H4 (cell line): ENCODE data around the gene EXOSC5. TPM values are rescaled to one million over a fixed set of nuclear protein-coding genes. Genes with fewer than 3 reads are reported as not detected.
"Not testable (repeated sequence)": the region's sequence is repeated elsewhere in the genome, so short reads cannot be mapped to it uniquely, and the experiment has no call there.

Experiments used
- DNase-seq: peaks from one replicate; pipeline ENCODE4 v3.0.0-alpha.2; 2015; ENCODE audit warnings: low spot score
- total RNA-seq: library from RNA; depleted of rRNA; stranded (reverse); fragments of >200 nt; shearing (Covaris generic); gene quantifications from 2 replicates; pipeline ENCODE4 v1.2.3, GENCODE V29; 2014; rRNA removed

EXOSC5 gene
- 28.5 and 28.9 TPM in 2 replicates for total RNA-seq

DNA sequence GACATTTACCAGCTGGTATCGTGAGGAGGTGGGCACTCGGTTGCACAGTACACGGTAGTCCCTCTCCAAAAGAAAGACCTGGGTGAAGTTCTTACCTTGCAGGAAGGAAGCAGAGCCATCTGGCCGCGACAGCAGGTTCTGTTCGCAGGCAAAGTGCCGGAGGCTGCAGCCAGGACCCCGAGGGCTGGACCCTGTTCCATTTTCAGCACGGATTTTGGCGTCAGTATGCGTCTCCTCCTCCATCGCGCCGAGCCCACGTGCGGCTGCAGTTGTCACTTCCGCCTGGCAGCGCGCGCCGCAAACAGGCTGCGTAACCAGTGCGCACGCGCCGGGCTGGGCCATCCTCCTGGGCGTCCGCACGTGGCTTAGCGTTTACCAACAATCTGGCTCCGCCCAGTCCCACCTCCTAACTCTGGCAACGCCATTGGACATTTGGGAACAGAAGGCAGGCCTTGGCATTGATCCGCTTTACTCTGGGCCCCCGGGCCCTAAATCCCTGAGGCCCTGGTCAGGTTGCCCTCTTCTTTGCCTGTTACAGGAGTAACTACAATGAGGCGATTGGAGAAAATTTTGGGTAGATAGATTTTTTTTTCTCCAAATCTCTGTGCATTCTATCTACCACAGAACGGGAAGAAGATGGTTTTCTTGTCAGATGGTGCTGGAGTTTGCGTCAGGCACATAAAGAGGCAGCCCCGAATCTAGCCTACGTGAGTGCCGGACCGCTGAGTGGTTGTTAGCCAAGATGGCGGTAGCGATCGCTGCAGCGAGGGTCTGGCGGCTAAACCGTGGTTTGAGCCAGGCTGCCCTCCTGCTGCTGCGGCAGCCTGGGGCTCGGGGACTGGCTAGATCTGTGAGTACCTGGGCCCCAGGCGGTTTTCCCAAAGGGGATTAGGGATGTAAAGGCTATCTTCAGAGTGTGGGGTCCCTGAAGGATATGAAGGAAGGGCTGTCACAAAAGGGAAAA is at the start of gene EXOSC5, which contains the start of gene BCKDHA:
TSS of gene EXOSC5 (minus strand) at position 274 of the 964 bp plus-strand sequence. CDS start at position 243, 31 bp downstream.
TSS of gene BCKDHA (plus strand) at position 733 of the 964 bp plus-strand sequence. CDS start at position 743, 10 bp downstream.
- peak; percentile 99 for DNase-seq

DNA sequence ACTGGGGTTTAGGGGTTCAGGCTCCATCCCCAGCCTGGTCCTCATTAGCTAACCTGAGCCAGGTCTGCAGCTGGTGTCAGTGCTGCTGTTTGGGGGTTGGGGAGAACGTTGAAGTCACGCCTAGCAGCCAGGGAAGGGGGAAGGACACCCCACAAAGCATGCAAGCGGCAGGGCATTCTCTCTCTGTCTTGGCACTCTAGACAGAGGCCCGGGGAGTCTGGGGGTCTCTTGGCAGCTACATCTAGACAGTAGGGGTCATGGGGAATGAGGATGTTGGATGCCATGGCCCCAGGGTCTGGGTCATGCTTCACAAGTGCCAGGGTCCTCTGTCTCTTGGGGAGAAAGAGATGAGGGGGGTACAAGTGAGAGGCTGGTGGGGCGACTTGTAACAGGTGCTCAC is 48.4 kb upstream of the EXOSC5 start:
- DNase-seq: no peak

DNA sequence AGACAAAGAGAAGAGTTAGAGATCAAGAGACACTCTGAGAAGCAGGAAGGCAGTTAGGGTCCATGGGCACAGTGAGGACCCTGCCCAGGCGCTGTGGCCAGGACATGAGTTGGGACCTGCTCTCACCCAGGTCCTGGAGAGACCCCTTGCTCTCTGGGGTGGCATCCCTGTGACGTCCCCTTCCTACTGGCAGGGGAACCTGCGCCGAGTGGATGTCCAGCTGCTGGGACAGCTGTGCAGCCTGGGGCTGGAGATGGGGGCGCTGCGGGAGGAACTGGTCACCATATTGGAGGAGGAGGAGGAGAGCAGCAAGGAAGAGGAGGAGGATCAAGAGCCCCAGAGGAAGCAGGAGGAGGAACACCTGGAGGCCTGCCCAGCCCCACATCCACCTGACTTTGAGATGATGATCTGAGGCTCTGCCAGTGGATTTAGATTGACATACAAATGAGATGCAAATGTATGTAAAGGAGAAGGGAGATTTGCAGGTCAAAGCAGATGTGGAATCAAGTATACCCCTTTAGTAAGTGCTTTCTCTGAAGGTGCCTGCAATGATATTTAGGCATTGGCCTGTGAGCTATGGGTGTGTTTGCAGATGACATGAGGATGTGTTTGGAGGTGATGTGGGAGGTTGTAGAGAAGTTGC is 46.8 kb upstream of the EXOSC5 start:
- DNase-seq: no peak

GRCh38 chr19:41442473-41443355 is 45.6 kb upstream of the EXOSC5 start, which contains the start of gene ERICH4:
Gene ERICH4 (plus strand): TSS chr19:41443156. CDS start chr19:41443170, 14 bp downstream.
- no peak for DNase-seq

GRCh38 chr19:41441321-41441945 is 44.3 kb upstream of the EXOSC5 start:
- DNase-seq: no peak

- DNase-seq: peak; percentile 98
Observed at GRCh38 chr19:41439441-41440222, 42.5 kb upstream of the EXOSC5 start, which contains the start of gene DMAC2. Gene DMAC2 (minus strand): TSS chr19:41439912. CDS start chr19:41439899, 13 bp downstream.

GRCh38 chr19:41437944-41438574 is 40.9 kb upstream of the EXOSC5 start:
- no peak for DNase-seq

DNA sequence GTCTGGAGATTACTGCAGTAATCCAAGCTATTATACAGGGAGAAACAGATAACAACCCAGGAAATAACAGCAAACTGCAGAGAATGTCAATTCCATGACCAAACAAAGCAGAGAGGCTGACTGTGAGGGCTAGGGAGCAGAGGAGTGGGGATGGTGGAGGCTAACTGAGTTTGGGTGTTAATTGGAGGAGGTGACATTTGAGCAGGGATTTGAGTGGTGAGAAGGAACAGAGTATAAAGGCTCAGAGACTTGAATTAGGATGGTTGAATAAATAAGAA is 39.5 kb upstream of the EXOSC5 start:
- no peak for DNase-seq

GRCh38 chr19:41435936-41436673 is 38.9 kb upstream of the EXOSC5 start:
- no peak for DNase-seq

GRCh38 chr19:41435376-41435775 is 38.2 kb upstream of the EXOSC5 start:
- DNase-seq: not testable (repeated sequence)

GRCh38 chr19:41434450-41434849 is 37.3 kb upstream of the EXOSC5 start:
- DNase-seq: no peak

DNA sequence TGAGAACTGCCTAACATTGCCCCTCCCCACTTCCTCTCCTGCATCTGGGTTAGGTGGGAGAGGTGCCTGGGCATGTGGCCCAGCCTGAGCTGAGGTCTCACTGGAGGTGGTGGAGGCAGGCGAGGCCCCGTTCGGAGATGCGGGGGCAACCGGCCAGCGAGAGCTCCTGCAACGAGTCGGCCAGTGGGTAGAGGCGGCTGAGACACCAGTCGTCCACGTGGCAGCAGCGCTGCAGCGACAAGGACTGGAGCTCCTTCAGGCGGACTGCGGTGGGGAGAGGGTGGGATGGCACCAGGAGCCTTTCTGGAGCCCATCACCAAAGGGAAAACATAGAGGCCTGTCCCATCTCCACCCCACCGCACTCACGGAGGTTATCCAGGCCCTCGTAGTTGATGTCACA is 36.0 kb upstream of the EXOSC5 start:
- no peak for DNase-seq

DNA sequence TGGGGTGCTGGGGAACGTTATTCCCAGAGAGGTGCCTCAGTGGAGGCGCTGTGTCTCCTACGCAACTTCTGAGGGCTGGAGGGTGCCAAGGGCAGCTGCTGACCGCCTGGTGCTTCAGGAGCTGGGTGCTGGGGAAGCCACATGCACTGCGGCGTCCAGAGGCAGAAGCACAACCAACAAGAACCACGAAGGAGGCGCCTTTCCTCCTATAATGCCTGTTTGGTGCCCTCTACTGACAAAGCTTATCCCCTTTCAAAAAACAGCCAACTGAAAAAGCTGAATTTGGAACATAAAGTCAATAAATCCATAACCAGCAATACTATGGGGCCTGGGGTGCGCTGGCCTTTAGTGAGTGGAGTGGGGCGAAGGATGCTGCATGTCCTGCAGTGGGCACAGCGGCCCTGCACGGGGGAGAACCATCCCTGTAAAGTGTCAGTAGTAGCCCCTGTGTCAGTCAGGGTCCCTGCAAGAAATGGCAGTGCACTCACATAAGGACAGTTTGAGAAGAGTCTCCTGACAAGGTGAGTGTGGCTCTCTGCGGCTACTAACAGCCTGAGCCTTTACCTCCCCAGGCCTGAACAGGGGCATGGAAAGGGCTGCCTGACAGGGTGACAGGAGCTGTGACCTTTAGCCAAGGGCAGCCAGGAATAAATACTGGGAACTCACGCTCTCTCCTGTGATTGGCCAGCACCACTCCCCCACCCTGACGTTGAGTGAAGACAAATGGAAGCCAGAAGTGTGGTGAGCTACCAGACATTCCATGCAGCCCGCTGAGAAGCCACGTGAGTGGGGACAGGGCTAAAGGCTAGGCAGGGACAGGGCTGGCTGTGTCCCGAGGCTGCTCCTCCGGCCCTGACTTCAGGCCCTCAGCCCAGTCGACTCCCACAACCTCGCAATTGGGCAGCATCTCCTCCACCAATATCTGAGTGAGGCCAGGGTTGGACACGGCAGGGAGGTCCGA is 34.5 kb upstream of the EXOSC5 start:
- no peak for DNase-seq

- no peak for DNase-seq
Observed at GRCh38 chr19:41430922-41431321, 33.8 kb upstream of the EXOSC5 start.

GRCh38 chr19:41428481-41428859 is 31.3 kb upstream of the EXOSC5 start:
- DNase-seq: no peak

- DNase-seq: no peak
Observed at GRCh38 chr19:41427647-41428480, 30.7 kb upstream of the EXOSC5 start.
